Testis (tissue), 3 donors: Measurements from ENCODE around the gene GABARAPL1. TPM values are rescaled to one million over a fixed set of nuclear protein-coding genes. Genes with fewer than 3 reads are reported as not detected.

Source experiments
- DNase-seq: peaks from one replicate; pipeline ENCODE4 v3.0.0-alpha.2; 2019
- H3K27ac ChIP-seq, 2 donors: fragments of 200-600 bp; sonication (generic); one replicate each; pipeline ENCODE4 v1.5.1; 2019
- H3K27me3 ChIP-seq: fragments of 200-600 bp; sonication (generic); one replicate; pipeline ENCODE4 v1.5.1; 2019
- H3K36me3 ChIP-seq: fragments of 200-600 bp; sonication (generic); one replicate; pipeline ENCODE4 v1.5.1; 2017; ENCODE audit warnings: low read depth; ENCODE audit errors: missing control alignments
- H3K4me1 ChIP-seq: fragments of 200-600 bp; sonication (generic); one replicate; pipeline ENCODE4 v1.5.1; 2019
- H3K4me3 ChIP-seq, 2 donors: fragments of 200-600 bp; sonication (generic); one replicate each; pipeline ENCODE4 v1.5.1; 2017 to 2019
- H3K9me3 ChIP-seq: fragments of 200-600 bp; sonication (generic); one replicate; pipeline ENCODE4 v1.5.1; 2017
- CTCF ChIP-seq, 3 experiments: fragments of 450-650 bp in 2 of 3; fragments of 200-600 bp in 1 of 3; sonication (generic) in 1 of 3; IDR thresholded peaks; one replicate each; pipeline ENCODE4 v1.5.1; 2016 to 2019; ENCODE audit warnings: antibody characterized with exemption in 3 of 3, mild to moderate bottlenecking in 2 of 3, moderate library complexity in 1 of 3
- POLR2A ChIP-seq: fragments of 450-650 bp; IDR thresholded peaks from one replicate; pipeline ENCODE4 v1.6.1; 2017; ENCODE audit warnings: antibody characterized with exemption, mild to moderate bottlenecking, moderate library complexity
- WGBS, 2 donors: methylation state at CpG; one replicate each; pipeline ENCODE4 v1.1.5; 2018; 5-methylcytosine and 5-hydroxymethylcytosine counted together
- intact Hi-C: fragments of 100-400 bp; cut with DNase I; formaldehyde crosslinking; loops from one replicate; pipeline ENCODE4 v1.15.1; 2023; ENCODE audit warnings: low total_unique reads
- polyA plus RNA-seq: library from polyadenylated mRNA; stranded (reverse); fragments of 350-450 nt; fragmentation: Illumina TruSeq; extraction: RNeasy Lipid Tissue Mini Kit (QIAGEN cat#74804); gene quantifications from one replicate; pipeline ENCODE4 v1.2.3, GENCODE V29; 2014; ENCODE audit warnings: low read depth, low replicate concordance; ENCODE audit not compliant: insufficient read depth
- total RNA-seq, 2 donors: library from RNA; depleted of rRNA; stranded (reverse); fragments of >200 nt; gene quantifications; one replicate each; pipeline ENCODE4 v1.2.3, GENCODE V29; 2016

The GABARAPL1 gene
- total and polyA plus RNA-seq, 3 donors from 2014 or later = 56.2 to 74.0 (median 67.7) TPM

- 24 to 26% methylated on average over 2 of the region's 2 CpGs for WGBS, 2 donors
- intact Hi-C loops = no loop called here
Measured at GRCh38 chr12:10207136-10207535, 5.5 kb upstream of the GABARAPL1 start.

DNA sequence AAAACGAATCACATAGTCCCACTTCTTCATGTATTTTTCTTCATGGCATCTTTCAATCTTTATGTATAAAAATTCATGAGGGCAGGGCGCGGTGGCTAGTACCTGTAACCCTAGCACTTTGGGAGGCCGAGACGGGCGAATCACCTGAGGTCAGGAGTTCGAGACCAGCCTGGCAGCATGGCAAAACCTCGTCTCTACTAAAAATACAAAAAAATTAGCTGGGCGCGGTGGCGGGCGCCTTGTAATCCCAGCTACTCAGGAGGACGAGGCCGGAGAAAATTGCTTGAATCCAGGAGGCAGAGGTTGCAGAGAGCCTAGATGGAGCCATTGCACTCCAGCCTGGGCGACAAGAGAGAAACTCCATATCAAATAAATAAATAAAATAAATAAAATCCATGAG lies 2.5 kb upstream of the GABARAPL1 start:
- Histone ChIP-seq H3K36me3 (no peaks in the 10 kb centered on the region), H3K27me3 (no peaks in the 10 kb centered on the region), H3K4me3 (no peak overlapping the region), H3K27ac (no peak overlapping the region), H3K4me1 (peaks cover 4% of the 10 kb centered on the region), H3K9me3 (no peaks in the 10 kb centered on the region)
- no peak for TF ChIP-seq CTCF (IDR thresholded peaks at IDR 0.05)
- TF ChIP-seq POLR2A = no peak
- intact Hi-C loops = no loop called here
- DNase-seq = no peak
- 84 to 88% methylated on average over 15 of the region's 15 CpGs for WGBS, 2 donors

More at GRCh38 chr12:10207136-10207535, 5.5 kb upstream of the GABARAPL1 start:
- Histone ChIP-seq H3K4me3 (no peak overlapping the region), H3K4me1 (no peaks in the 10 kb centered on the region), H3K9me3 (no peaks in the 10 kb centered on the region), H3K27ac (no peak overlapping the region), H3K27me3 (no peaks in the 10 kb centered on the region), H3K36me3 (no peaks in the 10 kb centered on the region)
- no peak for TF ChIP-seq POLR2A
- no peak for DNase-seq

DNA sequence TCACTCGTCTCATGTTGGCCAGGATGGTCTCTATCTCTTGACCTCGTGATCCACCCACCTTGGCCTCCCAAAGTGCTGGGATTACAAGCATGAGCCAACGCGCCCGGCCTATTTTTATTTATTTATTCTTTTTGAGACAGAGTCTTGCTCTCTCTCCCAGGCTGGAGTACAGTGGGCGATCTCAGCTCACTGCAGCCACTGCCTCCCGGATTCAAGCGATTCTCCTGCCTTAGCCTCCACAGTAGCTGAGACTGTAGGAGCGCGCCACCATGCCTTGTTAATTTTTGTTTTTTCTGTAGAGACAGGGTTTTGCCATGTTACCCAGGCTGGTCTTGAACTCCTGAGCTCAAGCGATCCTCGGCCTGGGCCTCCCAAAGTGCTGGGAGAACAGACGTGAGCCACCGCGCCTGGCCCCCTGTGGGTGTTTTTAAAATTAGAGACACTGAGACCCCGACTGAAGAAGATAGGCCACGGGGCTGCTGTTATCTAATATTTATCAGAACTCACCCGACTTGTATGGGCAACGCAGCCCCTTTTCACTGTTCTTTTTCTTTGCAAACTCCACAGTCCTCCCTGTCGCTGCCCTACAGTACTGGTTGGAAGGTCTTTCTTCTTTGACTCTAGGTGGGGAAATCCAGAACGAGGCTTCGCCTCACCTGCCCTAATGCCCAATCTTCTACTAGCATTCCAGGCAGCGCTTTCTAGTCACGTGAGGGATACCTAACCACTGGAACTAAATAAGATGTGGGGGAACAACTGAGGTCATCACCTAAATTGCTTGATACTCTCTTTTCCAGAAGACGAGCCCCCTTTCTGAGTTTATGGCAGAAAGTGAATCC lies 1.4 kb upstream of the GABARAPL1 start:
- H3K27me3 ChIP-seq = no peaks in the 10 kb centered on the region
- TF ChIP-seq CTCF (IDR thresholded peaks at IDR 0.05) = no peak
- no peak for TF ChIP-seq POLR2A

DNA sequence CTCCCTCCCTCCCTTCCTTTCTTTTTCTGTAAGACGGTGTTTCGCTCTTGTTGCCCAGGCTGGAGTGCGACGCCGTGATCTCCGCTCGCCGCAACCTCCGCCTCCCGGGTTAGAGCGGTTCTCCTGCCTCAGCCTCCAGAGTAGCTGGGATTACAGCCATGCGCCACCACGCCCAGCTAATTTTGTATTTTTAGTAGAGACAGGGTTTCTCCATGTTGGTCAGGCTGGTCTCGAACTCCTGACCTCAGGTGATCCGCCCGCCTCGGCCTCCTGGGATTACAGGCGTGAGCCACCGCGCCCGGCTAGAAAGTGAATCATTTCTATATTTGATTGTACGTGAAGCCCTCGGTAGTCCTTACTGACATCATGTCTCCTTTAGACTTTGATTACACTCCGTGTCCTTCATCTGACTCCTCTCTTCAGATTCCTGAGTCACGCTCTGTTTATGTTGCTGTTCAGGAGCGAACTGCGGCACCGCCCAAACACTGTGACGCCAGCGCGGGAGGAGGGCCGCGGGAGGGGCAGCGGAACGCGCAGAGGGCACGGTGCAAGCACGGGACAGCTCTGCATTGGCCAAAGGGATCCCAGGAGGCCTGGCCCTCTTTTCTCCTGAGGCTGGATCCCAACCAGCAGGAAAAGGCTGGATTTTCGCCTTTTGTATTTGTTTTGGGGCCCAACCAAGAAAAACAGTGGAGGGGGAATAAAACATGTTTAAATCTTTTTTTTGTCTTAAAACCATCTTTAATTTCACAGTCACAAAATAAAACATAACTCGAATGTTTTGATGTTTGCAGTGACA lies 538 bp upstream of the GABARAPL1 start:
- no peaks in the 10 kb centered on the region for H3K9me3 ChIP-seq
- H3K4me3 ChIP-seq = peak overlapping the region; percentile 74 to 99
- peak; percentile 96 for DNase-seq
- TF ChIP-seq CTCF (IDR thresholded peaks at IDR 0.05) = peak in 1 of 3 experiments; percentile 4
- TF ChIP-seq POLR2A = peak; percentile 33
- intact Hi-C loops = no loop called here
- H3K4me1 ChIP-seq = peaks cover 4% of the 10 kb centered on the region
- WGBS, 2 donors = 17 to 29% methylated on average over 40 of the region's 40 CpGs
- no peaks in the 10 kb centered on the region for H3K27me3 ChIP-seq
- H3K36me3 ChIP-seq = no peaks in the 10 kb centered on the region
- peak overlapping the region; percentile 99 to 100 for H3K27ac ChIP-seq

More for the DNA sequence above, 1.4 kb upstream of the GABARAPL1 start:
- Histone ChIP-seq H3K4me1 (peaks cover 4% of the 10 kb centered on the region), H3K27ac (peak overlapping the region; percentile 99 to 100), H3K4me3 (peak overlapping the region; percentile 74 to 99), H3K36me3 (no peaks in the 10 kb centered on the region), H3K9me3 (no peaks in the 10 kb centered on the region)
- DNase-seq = no peak
- intact Hi-C loops = no loop called here
- 69 to 78% methylated on average over 25 of the region's 25 CpGs for WGBS, 2 donors
